Measurements from ENCODE around the gene TBKBP1.

The TBKBP1 gene

GRCh38 chr17:47697906-47698711, 4.1 kb downstream of the TBKBP1 start:
- FAIRE-seq (peak; percentile 60), DNase-seq (ENCODE audit: insufficient read length, low spot score) (no peak)
- TF ChIP-seq SPI1 (IDR thresholded peaks at IDR 0.05; ENCODE audit: low read depth, low read length) (no peak), PAX5 (IDR thresholded peaks at IDR 0.05; ENCODE audit: insufficient read depth, low read length, severe bottlenecking) (no peak), TAF1 (IDR thresholded peaks at IDR 0.05; ENCODE audit: low read depth, low read length) (no peak), POLR2A (IDR thresholded peaks at IDR 0.05; ENCODE audit: low read depth, low read length) (no peak), POLR2AphosphoS5 (IDR thresholded peaks at IDR 0.05; ENCODE audit: low read depth, low read length) (no peak), POU2F2 (IDR thresholded peaks at IDR 0.05; ENCODE audit: low read depth, low read length) (no peak)

DNA sequence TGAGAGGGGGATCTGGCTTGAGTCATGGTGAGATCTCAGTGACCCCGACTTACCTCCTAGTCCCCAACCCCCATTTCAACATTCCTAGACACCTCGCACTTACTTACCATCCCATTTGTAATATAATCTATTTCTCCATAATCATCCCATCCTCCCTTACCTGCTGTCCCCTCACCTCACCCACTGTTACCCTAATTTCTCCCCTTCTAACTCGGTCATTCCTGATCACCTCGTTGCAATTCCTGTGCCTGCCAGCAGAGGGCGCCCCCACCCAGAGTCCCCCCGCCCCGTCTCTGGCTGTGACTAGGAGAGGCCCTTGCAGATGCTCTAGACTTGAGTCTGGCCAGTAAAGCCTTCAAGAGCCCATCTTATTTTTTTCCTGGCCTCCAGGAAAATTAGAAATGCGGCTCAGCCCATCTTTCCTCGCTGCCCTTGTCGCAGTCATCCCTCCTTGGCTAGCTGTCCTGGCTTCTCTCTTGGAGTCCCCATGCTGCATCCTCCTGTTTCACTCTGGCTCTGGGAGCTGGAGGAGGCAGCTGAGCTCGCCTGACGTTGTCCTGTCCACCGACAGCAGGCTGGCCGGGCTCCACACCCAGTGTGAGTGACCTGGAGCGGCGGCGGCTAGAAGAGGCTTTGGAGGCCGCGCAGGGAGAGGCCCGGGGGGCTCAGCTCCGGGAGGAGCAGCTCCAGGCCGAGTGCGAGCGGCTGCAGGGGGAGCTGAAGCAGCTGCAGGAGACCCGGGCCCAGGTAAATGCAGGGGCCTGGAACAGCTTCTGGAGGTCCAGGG, 5.0 kb downstream of the TBKBP1 start:
- FAIRE-seq (peak; percentile 84), DNase-seq (ENCODE audit: insufficient read length, low spot score) (peak; percentile 91)
- TF ChIP-seq POU2F2 (IDR thresholded peaks at IDR 0.05; ENCODE audit: low read depth, low read length): no peak
- no peak for TF ChIP-seq POLR2AphosphoS5 (IDR thresholded peaks at IDR 0.05; ENCODE audit: low read depth, low read length)
- TF ChIP-seq PAX5 (IDR thresholded peaks at IDR 0.05; ENCODE audit: insufficient read depth, low read length, severe bottlenecking): no peak
- no peak for TF ChIP-seq TAF1 (IDR thresholded peaks at IDR 0.05; ENCODE audit: low read depth, low read length)
- TF ChIP-seq POLR2A (IDR thresholded peaks at IDR 0.05; ENCODE audit: low read depth, low read length): no peak
- TF ChIP-seq SPI1 (IDR thresholded peaks at IDR 0.05; ENCODE audit: low read depth, low read length): no peak

GRCh38 chr17:47699536-47699840, 5.5 kb downstream of the TBKBP1 start:
- DNase-seq (ENCODE audit: insufficient read length, low spot score): no peak
- FAIRE-seq: no peak
- TF ChIP-seq POU2F2 (IDR thresholded peaks at IDR 0.05; ENCODE audit: low read depth, low read length) (no peak), SPI1 (IDR thresholded peaks at IDR 0.05; ENCODE audit: low read depth, low read length) (no peak)

GRCh38 chr17:47700471-47701449, 6.8 kb downstream of the TBKBP1 start:
- TF ChIP-seq PAX5 (IDR thresholded peaks at IDR 0.05; ENCODE audit: insufficient read depth, low read length, severe bottlenecking): no peak
- no peak for TF ChIP-seq SPI1 (IDR thresholded peaks at IDR 0.05; ENCODE audit: low read depth, low read length)
- no peak for TF ChIP-seq POU2F2 (IDR thresholded peaks at IDR 0.05; ENCODE audit: low read depth, low read length)
- TF ChIP-seq POLR2A (IDR thresholded peaks at IDR 0.05; ENCODE audit: low read depth, low read length): no peak
- no peak for TF ChIP-seq TAF1 (IDR thresholded peaks at IDR 0.05; ENCODE audit: low read depth, low read length)
- no peak for TF ChIP-seq POLR2AphosphoS5 (IDR thresholded peaks at IDR 0.05; ENCODE audit: low read depth, low read length)
- no peak for FAIRE-seq
- DNase-seq (ENCODE audit: insufficient read length, low spot score): no peak

GRCh38 chr17:47701608-47702007, 7.6 kb downstream of the TBKBP1 start:
- FAIRE-seq: no peak
- TF ChIP-seq POU2F2 (IDR thresholded peaks at IDR 0.05; ENCODE audit: low read depth, low read length) (no peak), POLR2AphosphoS5 (IDR thresholded peaks at IDR 0.05; ENCODE audit: low read depth, low read length) (no peak), POLR2A (IDR thresholded peaks at IDR 0.05; ENCODE audit: low read depth, low read length) (no peak), TAF1 (IDR thresholded peaks at IDR 0.05; ENCODE audit: low read depth, low read length) (no peak), SPI1 (IDR thresholded peaks at IDR 0.05; ENCODE audit: low read depth, low read length) (no peak), PAX5 (IDR thresholded peaks at IDR 0.05; ENCODE audit: insufficient read depth, low read length, severe bottlenecking) (no peak)
- no peak for DNase-seq (ENCODE audit: insufficient read length, low spot score)

DNA sequence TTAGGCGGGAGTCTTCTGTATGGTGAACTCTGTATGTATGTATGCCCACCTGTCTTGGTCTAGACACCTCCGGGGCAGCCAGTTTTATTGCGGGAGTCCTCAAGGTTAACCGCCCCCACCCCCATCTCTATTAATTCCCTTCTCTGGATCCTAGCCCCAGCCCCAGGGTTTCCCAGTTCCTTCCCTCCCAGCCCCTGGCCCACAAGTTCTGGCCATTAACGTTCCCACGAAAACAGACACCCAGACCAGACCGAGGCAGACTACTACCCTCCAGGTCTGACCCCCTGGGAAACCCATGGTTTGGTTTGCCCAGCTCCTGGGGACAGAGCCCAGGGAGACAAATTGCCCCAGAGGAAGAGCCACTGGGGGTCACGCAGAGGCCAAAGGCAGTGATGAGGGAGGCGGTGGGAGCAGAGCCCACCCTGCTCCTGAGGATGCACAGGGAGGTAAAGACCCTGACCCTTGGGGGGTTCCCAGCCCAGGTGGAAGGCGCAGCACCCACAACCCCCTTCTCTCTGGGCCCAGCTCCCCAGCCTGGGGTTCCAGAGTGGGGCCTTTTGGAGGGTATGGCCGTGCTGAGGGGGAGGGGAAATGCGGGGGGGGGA, 8.5 kb downstream of the TBKBP1 start:
- DNase-seq (ENCODE audit: insufficient read length, low spot score): no peak
- TF ChIP-seq SPI1 (IDR thresholded peaks at IDR 0.05; ENCODE audit: low read depth, low read length) (no peak), PAX5 (IDR thresholded peaks at IDR 0.05; ENCODE audit: insufficient read depth, low read length, severe bottlenecking) (no peak), POLR2A (IDR thresholded peaks at IDR 0.05; ENCODE audit: low read depth, low read length) (no peak), TAF1 (IDR thresholded peaks at IDR 0.05; ENCODE audit: low read depth, low read length) (no peak), POU2F2 (IDR thresholded peaks at IDR 0.05; ENCODE audit: low read depth, low read length) (no peak), POLR2AphosphoS5 (IDR thresholded peaks at IDR 0.05; ENCODE audit: low read depth, low read length) (no peak)
- FAIRE-seq: no peak

- TF ChIP-seq SPI1 (IDR thresholded peaks at IDR 0.05; ENCODE audit: low read depth, low read length) (peak; percentile 34; the same call in 1 of the 2 replicates), POLR2A (IDR thresholded peaks at IDR 0.05; ENCODE audit: low read depth, low read length) (no peak)
- DNase-seq (ENCODE audit: insufficient read length, low spot score) (no peak), FAIRE-seq (peak; percentile 55)
These were observed 9.2 kb downstream of the TBKBP1 start for GRCh38 chr17:47703191-47703591.

GRCh38 chr17:47703671-47704070, 9.7 kb downstream of the TBKBP1 start:
- DNase-seq (ENCODE audit: insufficient read length, low spot score): no peak
- TF ChIP-seq SPI1 (IDR thresholded peaks at IDR 0.05; ENCODE audit: low read depth, low read length): no peak
- no peak for FAIRE-seq

- peak; percentile 59 for FAIRE-seq
- DNase-seq (ENCODE audit: insufficient read length, low spot score): no peak
These were observed 10.2 kb downstream of the TBKBP1 start for GRCh38 chr17:47704116-47704515.

More at GRCh38 chr17:47704116-47704515, 10.2 kb downstream of the TBKBP1 start:
- TF ChIP-seq POU2F2 (IDR thresholded peaks at IDR 0.05; ENCODE audit: low read depth, low read length) (no peak), PAX5 (IDR thresholded peaks at IDR 0.05; ENCODE audit: insufficient read depth, low read length, severe bottlenecking) (no peak), POLR2A (IDR thresholded peaks at IDR 0.05; ENCODE audit: low read depth, low read length) (no peak), POLR2AphosphoS5 (IDR thresholded peaks at IDR 0.05; ENCODE audit: low read depth, low read length) (no peak), TAF1 (IDR thresholded peaks at IDR 0.05; ENCODE audit: low read depth, low read length) (no peak), SPI1 (IDR thresholded peaks at IDR 0.05; ENCODE audit: low read depth, low read length) (no peak)
